Progenitor cell of endocrine pancreas (in vitro differentiated cells): Measurements from ENCODE around the gene FAM163A. TPM values are rescaled to one million over a fixed set of nuclear protein-coding genes. Genes with fewer than 3 reads are reported as not detected.

ENCODE experiments used
- DNase-seq: peaks from one replicate; pipeline ENCODE4 v3.0.0; 2021; ENCODE audit warnings: low spot score; ENCODE audit not compliant: unreplicated experiment
- H3K27ac Mint-ChIP-seq: 2 replicates; pipeline ENCODE4 v1.8.0; 2021; ENCODE audit warnings: mild to moderate bottlenecking, moderate library complexity, mixed read lengths
- H3K27me3 Mint-ChIP-seq: 2 replicates; pipeline ENCODE4 v1.8.0; 2021; ENCODE audit warnings: mixed read lengths
- H3K36me3 Mint-ChIP-seq: 2 replicates; pipeline ENCODE4 v1.8.0; 2022; ENCODE audit warnings: mixed read lengths; ENCODE audit not compliant: insufficient read depth
- H3K4me1 Mint-ChIP-seq: 2 replicates; pipeline ENCODE4 v1.8.0; 2021; ENCODE audit warnings: low read depth, mixed read lengths
- H3K4me3 Mint-ChIP-seq: 2 replicates; pipeline ENCODE4 v1.8.0; 2021; ENCODE audit warnings: low read depth, mild to moderate bottlenecking, moderate library complexity, mixed read lengths
- H3K9me3 Mint-ChIP-seq: 2 replicates; pipeline ENCODE4 v1.8.0; 2021; ENCODE audit warnings: low read depth, mixed read lengths
- CTCF ChIP-seq: fragments of 200-600 bp; sonication (generic); IDR thresholded peaks from one replicate; pipeline ENCODE4 v1.5.0; 2021; ENCODE audit warnings: antibody characterized with exemption, mild to moderate bottlenecking; ENCODE audit not compliant: unreplicated experiment
- total RNA-seq: library from RNA; stranded (reverse); gene quantifications from 2 replicates; pipeline ENCODE4 v1.2.1, GENCODE V29; 2021

The FAM163A gene
- total RNA-seq, 1 donor from 2014 or later = 1.1 TPM

- no peaks in the 10 kb centered on the region for H3K27me3 Mint-ChIP-seq
Observed at GRCh38 chr1:179786815-179787685, 44.0 kb downstream of the FAM163A start.

GRCh38 chr1:179788259-179788658, 45.2 kb downstream of the FAM163A start:
- DNase-seq = no peak
- peak overlapping the region; percentile 17 for H3K27ac Mint-ChIP-seq
- H3K4me3 Mint-ChIP-seq = no peak overlapping the region
- TF ChIP-seq CTCF = no peak
- no peaks in the 10 kb centered on the region for H3K9me3 Mint-ChIP-seq
- H3K27me3 Mint-ChIP-seq = no peaks in the 10 kb centered on the region
- H3K4me1 Mint-ChIP-seq = peaks cover 17% of the 10 kb centered on the region
- H3K36me3 Mint-ChIP-seq = no peaks in the 10 kb centered on the region

More at GRCh38 chr1:179786815-179787685, 44.0 kb downstream of the FAM163A start:
- no peak for DNase-seq
- Mint-ChIP-seq H3K27ac (no peak overlapping the region), H3K9me3 (no peaks in the 10 kb centered on the region), H3K4me3 (no peak overlapping the region), H3K36me3 (no peaks in the 10 kb centered on the region), H3K4me1 (peaks cover 21% of the 10 kb centered on the region)
- TF ChIP-seq CTCF = no peak

GRCh38 chr1:179793281-179793680, 50.2 kb downstream of the FAM163A start:
- TF ChIP-seq CTCF = no peak
- Mint-ChIP-seq H3K27me3 (peaks cover 2% of the 10 kb centered on the region), H3K4me1 (peaks cover 9% of the 10 kb centered on the region), H3K27ac (no peak overlapping the region), H3K4me3 (no peak overlapping the region), H3K36me3 (no peaks in the 10 kb centered on the region), H3K9me3 (no peaks in the 10 kb centered on the region)
- DNase-seq = no peak

- TF ChIP-seq CTCF = no peak
- Mint-ChIP-seq H3K36me3 (no peaks in the 10 kb centered on the region), H3K4me1 (peaks cover 5% of the 10 kb centered on the region), H3K9me3 (no peaks in the 10 kb centered on the region), H3K27me3 (peaks cover 2% of the 10 kb centered on the region), H3K4me3 (no peak overlapping the region), H3K27ac (no peak overlapping the region)
- DNase-seq = no peak
Observed at GRCh38 chr1:179794146-179794545, 51.1 kb downstream of the FAM163A start.

- TF ChIP-seq CTCF = no peak
Observed at GRCh38 chr1:179794669-179795068, 51.6 kb downstream of the FAM163A start.

More at GRCh38 chr1:179794669-179795068, 51.6 kb downstream of the FAM163A start:
- Mint-ChIP-seq H3K4me3 (no peak overlapping the region), H3K27me3 (peaks cover 2% of the 10 kb centered on the region), H3K4me1 (peaks cover 5% of the 10 kb centered on the region), H3K9me3 (no peaks in the 10 kb centered on the region), H3K27ac (no peak overlapping the region), H3K36me3 (no peaks in the 10 kb centered on the region)
- no peak for DNase-seq
